ENCODE measurements around the gene EHMT1. TPM values are rescaled to one million over a fixed set of nuclear protein-coding genes. Genes with fewer than 3 reads are reported as not detected.

EHMT1 gene
- total and polyA plus RNA-seq, 2 of the 13 experiments (the other 11 are each of a cell fraction or from before 2014, with no cell fraction given) = 23.0 to 27.1 TPM

DNA sequence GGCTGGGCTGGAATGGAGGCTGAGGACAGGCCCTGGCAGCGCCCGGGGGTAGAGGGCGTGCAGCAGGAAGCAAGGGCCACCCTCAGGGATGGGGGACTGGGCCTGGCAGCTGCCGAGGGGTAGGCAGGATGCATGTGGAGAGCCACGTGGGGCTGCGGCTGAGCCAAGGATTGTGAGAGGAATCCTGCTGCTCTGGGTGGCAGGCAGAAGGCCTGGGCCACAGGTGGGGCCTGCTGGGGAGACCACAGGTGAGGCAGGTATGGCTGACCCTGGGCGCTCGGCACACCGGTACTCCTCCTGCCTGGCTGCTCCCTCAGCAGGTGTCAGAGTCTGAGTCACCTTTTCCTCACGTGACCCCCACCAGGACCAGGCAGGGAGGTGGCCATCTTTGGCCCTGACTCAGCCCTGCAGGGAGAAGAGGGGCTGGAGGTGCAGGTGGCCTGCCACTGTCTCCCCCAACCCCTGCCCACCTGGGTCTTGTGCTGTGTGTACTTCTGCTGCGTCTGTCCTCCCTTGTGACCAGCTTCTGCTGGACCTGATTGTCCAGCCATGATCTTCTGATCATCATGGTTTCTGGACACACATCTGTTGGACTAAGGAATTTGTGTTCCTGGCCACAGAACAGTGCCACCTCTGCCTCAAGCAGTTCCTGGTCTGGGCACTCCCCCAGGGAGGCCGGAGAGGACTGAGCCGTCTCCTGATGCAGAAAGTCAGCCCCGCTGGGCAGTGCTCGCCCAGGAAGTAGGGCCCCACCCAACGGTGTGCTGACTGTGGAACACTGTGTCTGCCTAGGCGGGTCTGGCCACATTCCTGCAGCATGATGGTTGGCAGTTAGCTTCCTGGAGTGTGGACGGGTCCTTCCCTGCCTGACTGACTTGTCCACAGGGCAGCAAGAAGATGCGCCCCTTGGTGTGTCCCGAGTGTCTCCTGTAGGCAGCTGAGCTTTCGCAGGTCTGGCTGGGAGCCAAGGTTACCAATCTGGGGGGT lies 6.9 kb upstream of the EHMT1 start (continued):
- TF ChIP-seq, protein P1, sequence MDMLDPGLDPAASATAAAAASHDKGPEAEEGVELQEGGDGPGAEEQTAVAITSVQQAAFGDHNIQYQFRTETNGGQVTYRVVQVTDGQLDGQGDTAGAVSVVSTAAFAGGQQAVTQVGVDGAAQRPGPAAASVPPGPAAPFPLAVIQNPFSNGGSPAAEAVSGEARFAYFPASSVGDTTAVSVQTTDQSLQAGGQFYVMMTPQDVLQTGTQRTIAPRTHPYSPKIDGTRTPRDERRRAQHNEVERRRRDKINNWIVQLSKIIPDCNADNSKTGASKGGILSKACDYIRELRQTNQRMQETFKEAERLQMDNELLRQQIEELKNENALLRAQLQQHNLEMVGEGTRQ (IDR thresholded peaks at IDR 0.05; ENCODE audit: low read depth, low read length) = peak; percentile 56
- TF ChIP-seq, protein P1 (CRISPR knock-in tag; IDR thresholded peaks at IDR 0.05; ENCODE audit: borderline replicate concordance) = no peak; the same call in 1 of the 2 replicates
- no peak for TF ChIP-seq ZNF776 (CRISPR knock-in tag; IDR thresholded peaks at IDR 0.05)
- TF ChIP-seq, protein P2, sequence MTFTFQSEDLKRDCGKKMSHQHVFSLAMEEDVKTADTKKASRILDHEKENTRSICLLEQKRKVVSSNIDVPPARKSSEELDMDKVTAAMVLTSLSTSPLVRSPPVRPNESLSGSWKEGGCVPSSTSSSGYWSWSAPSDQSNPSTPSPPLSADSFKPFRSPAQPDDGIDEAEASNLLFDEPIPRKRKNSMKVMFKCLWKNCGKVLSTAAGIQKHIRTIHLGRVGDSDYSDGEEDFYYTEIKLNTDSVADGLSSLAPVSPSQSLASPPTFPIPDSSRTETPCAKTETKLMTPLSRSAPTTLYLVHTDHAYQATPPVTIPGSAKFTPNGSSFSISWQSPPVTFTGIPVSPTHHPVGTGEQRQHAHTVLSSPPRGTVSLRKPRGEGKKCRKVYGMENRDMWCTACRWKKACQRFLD (CRISPR knock-in tag; IDR thresholded peaks at IDR 0.05; ENCODE audit: borderline replicate concordance) = no peak
- TF ChIP-seq, protein P3, sequence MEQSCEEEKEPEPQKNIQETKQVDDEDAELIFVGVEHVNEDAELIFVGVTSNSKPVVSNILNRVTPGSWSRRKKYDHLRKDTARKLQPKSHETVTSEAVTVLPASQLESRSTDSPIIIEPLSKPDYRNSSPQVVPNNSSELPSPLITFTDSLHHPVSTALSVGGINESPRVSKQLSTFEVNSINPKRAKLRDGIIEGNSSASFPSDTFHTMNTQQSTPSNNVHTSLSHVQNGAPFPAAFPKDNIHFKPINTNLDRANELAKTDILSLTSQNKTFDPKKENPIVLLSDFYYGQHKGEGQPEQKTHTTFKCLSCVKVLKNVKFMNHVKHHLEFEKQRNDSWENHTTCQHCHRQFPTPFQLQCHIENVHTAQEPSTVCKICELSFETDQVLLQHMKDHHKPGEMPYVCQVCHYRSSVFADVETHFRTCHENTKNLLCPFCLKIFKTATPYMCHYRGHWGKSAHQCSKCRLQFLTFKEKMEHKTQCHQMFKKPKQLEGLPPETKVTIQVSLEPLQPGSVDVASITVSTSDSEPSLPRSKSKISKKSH (CRISPR knock-in tag; IDR thresholded peaks at IDR 0.05; ENCODE audit: borderline replicate concordance) = no peak
- no peak for TF ChIP-seq SIN3A (IDR thresholded peaks at IDR 0.05; ENCODE audit: borderline replicate concordance, low read depth, low read length)
- TF ChIP-seq MYC (CRISPR knock-in tag; IDR thresholded peaks at IDR 0.05; ENCODE audit: borderline replicate concordance) = no peak
- TF ChIP-seq, protein P4, sequence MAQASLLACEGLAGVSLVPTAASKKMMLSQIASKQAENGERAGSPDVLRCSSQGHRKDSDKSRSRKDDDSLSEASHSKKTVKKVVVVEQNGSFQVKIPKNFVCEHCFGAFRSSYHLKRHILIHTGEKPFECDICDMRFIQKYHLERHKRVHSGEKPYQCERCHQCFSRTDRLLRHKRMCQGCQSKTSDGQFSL (CRISPR knock-in tag; IDR thresholded peaks at IDR 0.05) = no peak
- TF ChIP-seq, protein P5, sequence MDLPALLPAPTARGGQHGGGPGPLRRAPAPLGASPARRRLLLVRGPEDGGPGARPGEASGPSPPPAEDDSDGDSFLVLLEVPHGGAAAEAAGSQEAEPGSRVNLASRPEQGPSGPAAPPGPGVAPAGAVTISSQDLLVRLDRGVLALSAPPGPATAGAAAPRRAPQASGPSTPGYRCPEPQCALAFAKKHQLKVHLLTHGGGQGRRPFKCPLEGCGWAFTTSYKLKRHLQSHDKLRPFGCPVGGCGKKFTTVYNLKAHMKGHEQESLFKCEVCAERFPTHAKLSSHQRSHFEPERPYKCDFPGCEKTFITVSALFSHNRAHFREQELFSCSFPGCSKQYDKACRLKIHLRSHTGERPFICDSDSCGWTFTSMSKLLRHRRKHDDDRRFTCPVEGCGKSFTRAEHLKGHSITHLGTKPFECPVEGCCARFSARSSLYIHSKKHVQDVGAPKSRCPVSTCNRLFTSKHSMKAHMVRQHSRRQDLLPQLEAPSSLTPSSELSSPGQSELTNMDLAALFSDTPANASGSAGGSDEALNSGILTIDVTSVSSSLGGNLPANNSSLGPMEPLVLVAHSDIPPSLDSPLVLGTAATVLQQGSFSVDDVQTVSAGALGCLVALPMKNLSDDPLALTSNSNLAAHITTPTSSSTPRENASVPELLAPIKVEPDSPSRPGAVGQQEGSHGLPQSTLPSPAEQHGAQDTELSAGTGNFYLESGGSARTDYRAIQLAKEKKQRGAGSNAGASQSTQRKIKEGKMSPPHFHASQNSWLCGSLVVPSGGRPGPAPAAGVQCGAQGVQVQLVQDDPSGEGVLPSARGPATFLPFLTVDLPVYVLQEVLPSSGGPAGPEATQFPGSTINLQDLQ (CRISPR knock-in tag; IDR thresholded peaks at IDR 0.05) = no peak
- peak; percentile 81 for TF ChIP-seq KDM2A (CRISPR knock-in tag; IDR thresholded peaks at IDR 0.05; ENCODE audit: borderline replicate concordance, low read depth)
- TF ChIP-seq FOXA3 (CRISPR knock-in tag; IDR thresholded peaks at IDR 0.05) = no peak
- TF ChIP-seq ASH2L (IDR thresholded peaks at IDR 0.05; ENCODE audit: insufficient read length, low read depth, low read length) = no peak
- peak; percentile 59; the same call in 1 of the 2 replicates for TF ChIP-seq ZBTB38 (CRISPR knock-in tag; IDR thresholded peaks at IDR 0.05)
- TF ChIP-seq REL (CRISPR knock-in tag; conservative IDR thresholded peaks at IDR 0.05) = no peak
- TF ChIP-seq, protein P6, sequence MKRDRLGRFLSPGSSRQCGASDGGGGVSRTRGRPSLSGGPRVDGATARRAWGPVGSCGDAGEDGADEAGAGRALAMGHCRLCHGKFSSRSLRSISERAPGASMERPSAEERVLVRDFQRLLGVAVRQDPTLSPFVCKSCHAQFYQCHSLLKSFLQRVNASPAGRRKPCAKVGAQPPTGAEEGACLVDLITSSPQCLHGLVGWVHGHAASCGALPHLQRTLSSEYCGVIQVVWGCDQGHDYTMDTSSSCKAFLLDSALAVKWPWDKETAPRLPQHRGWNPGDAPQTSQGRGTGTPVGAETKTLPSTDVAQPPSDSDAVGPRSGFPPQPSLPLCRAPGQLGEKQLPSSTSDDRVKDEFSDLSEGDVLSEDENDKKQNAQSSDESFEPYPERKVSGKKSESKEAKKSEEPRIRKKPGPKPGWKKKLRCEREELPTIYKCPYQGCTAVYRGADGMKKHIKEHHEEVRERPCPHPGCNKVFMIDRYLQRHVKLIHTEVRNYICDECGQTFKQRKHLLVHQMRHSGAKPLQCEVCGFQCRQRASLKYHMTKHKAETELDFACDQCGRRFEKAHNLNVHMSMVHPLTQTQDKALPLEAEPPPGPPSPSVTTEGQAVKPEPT (CRISPR knock-in tag; IDR thresholded peaks at IDR 0.05; ENCODE audit: low read depth) = no peak
- no peak for TF ChIP-seq MEF2D (CRISPR knock-in tag; IDR thresholded peaks at IDR 0.05)
- TF ChIP-seq AGO1 (IDR thresholded peaks at IDR 0.05; ENCODE audit: low read depth, low read length, poor library complexity, severe bottlenecking) = peak; percentile 33

Data from HepG2 (cell line).